Ovary (tissue), 9 donors: ENCODE measurements around the gene DUSP16. TPM values are rescaled to one million over a fixed set of nuclear protein-coding genes. Genes with fewer than 3 reads are reported as not detected.

Experiments used
- DNase-seq, 5 donors: peaks; one replicate each; pipeline ENCODE4 v3.0.0-alpha.2; 2019 to 2020
- H3K27ac ChIP-seq, 2 donors: fragments of 200-600 bp; one replicate each; pipeline versions ENCODE4 v1.5.1 to v1.8.0; 2019 to 2022
- H3K27me3 ChIP-seq: fragments of 200-600 bp; one replicate; pipeline ENCODE4 v1.8.0; 2022
- H3K36me3 ChIP-seq: fragments of 200-600 bp; sonication (generic); one replicate; pipeline ENCODE4 v1.5.1; 2019
- H3K4me1 ChIP-seq: one replicate; pipeline ENCODE4 v1.8.1; 2013; ENCODE audit warnings: mild to moderate bottlenecking, moderate library complexity; ENCODE audit not compliant: insufficient read depth
- H3K4me3 ChIP-seq: fragments of 200-600 bp; sonication (generic); one replicate; pipeline ENCODE4 v1.5.1; 2017
- H3K9me3 ChIP-seq, 2 donors: fragments of 200-600 bp in 1 of 2; sonication (generic) in 1 of 2; one replicate each; pipeline versions ENCODE4 v1.5.1 to v1.8.1; 2013 to 2019; ENCODE audit warnings: mild to moderate bottlenecking in 1 of 2, moderate library complexity in 1 of 2
- EP300 ChIP-seq: sonication (generic); formaldehyde crosslinking; IDR thresholded peaks from one replicate; pipeline ENCODE4 v1.6.1; 2017; ENCODE audit warnings: antibody characterized with exemption
- POLR2A ChIP-seq: fragments of 450-650 bp; IDR thresholded peaks from one replicate; pipeline ENCODE4 v1.6.1; 2017; ENCODE audit warnings: antibody characterized with exemption, mild to moderate bottlenecking, moderate library complexity
- WGBS, 3 donors: extraction: QIAGEN DNeasy Blood & Tissue Kit in 1 of 3; methylation state at CpG; one replicate each; pipeline versions ENCODE4 v1.1.5 to v1.1.7; 2013 to 2017; 5-methylcytosine and 5-hydroxymethylcytosine counted together
- intact Hi-C, 4 donors: fragments of 100-400 bp; cut with DNase I; formaldehyde crosslinking; loops; one replicate each; pipeline versions ENCODE4 v1.11.0 to v1.15.1; 2022 to 2023
- polyA plus RNA-seq, 2 donors: library from polyadenylated mRNA; stranded (reverse); fragments of 200-250 nt in 1 of 2; fragments of 350-450 nt in 1 of 2; fragmentation: Illumina TruSeq in 1 of 2; extraction: RNeasy Lipid Tissue Mini Kit (QIAGEN cat#74804) in 1 of 2; gene quantifications; one replicate each; pipeline ENCODE4 v1.2.3, GENCODE V29; 2013 to 2014
- total RNA-seq, 7 donors: library from RNA; depleted of rRNA in 2 of 7; stranded (reverse); fragments of >200 nt in 2 of 7; fragmentation: NEBNext Ultra II Directional in 3 of 7; extraction: Animal tissue kit (Norgen Biotek cat#: 25700) in 3 of 7; gene quantifications; one replicate each; pipeline versions ENCODE4 v1.1.0 to v1.2.4, GENCODE V29; 2016 to 2023
- TF ChIP-seq, protein P1 (sequence below), 3 donors: fragments of 450-650 bp in 2 of 3; fragments of 200-600 bp in 1 of 3; IDR thresholded peaks; one replicate each; pipeline versions ENCODE4 v1.5.1 to v1.8.0; 2016 to 2022; ENCODE audit warnings: antibody characterized with exemption in 3 of 3, mild to moderate bottlenecking in 1 of 3
- donor health status: DM: no; HTN: no; CAD: no; lungs with moderate emphysema.
- donor health status: DM: no; HTN: no; CAD: no.
- donor health status: Bipolar disorder and iron deficiency.
- donor health status: DM: yes; HTN: yes; CAD: no.
- donor health status: DM: no; HTN: no; CAD: no.
- donor health status: DM: yes; HTN: yes; CAD: no.

The DUSP16 gene
- total and polyA plus RNA-seq, 9 donors, result 12.5 to 54.0 (median 27.3) TPM

DNA sequence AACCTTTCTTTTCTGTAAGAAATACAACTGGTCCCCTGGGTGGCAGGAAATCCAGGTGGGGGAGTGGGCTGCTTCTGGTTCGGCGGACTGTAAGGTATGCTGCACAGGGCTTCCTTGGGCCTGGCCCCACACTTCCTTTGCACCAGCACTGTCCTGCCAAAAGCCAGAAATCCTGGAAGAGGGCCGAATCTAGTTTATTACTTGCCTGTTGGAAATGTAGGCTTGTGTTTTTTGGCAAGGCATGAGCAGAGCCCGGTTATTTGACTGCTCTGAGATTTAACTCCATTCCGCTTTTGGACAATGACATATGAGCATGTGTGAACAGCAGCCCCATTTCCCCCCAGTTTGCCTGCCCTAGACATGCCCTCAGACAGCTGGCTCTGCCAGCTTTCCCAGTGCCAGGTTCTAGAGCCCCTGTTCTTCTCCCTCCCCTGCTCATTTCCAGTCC is 119.2 kb downstream of the DUSP16 start:
- intact Hi-C loops, result no loop called here
- TF ChIP-seq POLR2A (no peak), EP300 (no peak)
- TF ChIP-seq, protein P1, sequence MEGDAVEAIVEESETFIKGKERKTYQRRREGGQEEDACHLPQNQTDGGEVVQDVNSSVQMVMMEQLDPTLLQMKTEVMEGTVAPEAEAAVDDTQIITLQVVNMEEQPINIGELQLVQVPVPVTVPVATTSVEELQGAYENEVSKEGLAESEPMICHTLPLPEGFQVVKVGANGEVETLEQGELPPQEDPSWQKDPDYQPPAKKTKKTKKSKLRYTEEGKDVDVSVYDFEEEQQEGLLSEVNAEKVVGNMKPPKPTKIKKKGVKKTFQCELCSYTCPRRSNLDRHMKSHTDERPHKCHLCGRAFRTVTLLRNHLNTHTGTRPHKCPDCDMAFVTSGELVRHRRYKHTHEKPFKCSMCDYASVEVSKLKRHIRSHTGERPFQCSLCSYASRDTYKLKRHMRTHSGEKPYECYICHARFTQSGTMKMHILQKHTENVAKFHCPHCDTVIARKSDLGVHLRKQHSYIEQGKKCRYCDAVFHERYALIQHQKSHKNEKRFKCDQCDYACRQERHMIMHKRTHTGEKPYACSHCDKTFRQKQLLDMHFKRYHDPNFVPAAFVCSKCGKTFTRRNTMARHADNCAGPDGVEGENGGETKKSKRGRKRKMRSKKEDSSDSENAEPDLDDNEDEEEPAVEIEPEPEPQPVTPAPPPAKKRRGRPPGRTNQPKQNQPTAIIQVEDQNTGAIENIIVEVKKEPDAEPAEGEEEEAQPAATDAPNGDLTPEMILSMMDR (IDR thresholded peaks at IDR 0.05), result no peak
- peak overlapping the region in 1 of 2 donors; percentile 5 for H3K27ac ChIP-seq
- no peaks in the 10 kb centered on the region for H3K36me3 ChIP-seq
- H3K4me1 ChIP-seq, result no peaks in the 10 kb centered on the region
- H3K27me3 ChIP-seq, result no peaks in the 10 kb centered on the region
- peak; percentile 24 to 47 (median 40) for DNase-seq
- no peaks in the 10 kb centered on the region for H3K9me3 ChIP-seq
- no peak overlapping the region for H3K4me3 ChIP-seq
- 27 to 47% (median 41%) methylated on average over 5 of the region's 5 CpGs for WGBS, 3 donors

DNA sequence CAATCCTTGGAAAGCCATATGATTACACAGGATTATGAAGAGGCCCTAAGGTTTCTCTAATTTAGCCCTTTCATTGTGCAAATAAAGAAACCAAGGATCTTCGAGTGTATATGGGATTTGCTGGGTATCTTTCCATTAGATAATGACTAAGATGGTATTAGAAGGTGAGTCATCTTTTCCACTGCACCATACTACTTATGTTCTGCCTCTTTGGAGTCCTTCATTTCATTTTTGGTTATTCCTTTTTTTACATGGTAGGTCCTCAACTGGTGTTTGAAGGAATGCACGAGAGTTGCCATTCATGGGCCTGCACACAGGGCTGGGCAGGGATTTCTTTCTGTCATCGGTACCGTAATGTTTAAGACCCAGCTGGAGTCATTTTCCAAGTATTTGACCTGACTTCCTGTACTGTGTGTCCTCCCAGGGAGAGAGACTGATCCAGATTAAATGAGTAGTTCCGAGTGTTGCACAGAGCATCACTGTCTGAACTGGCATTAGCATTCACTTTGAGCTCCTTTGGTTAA is 120.1 kb downstream of the DUSP16 start:
- Histone ChIP-seq H3K27ac (no peak overlapping the region), H3K27me3 (no peaks in the 10 kb centered on the region), H3K4me3 (no peak overlapping the region), H3K9me3 (no peaks in the 10 kb centered on the region), H3K36me3 (no peaks in the 10 kb centered on the region), H3K4me1 (no peaks in the 10 kb centered on the region)
- intact Hi-C loops, result no loop called here
- 53 to 78% (median 75%) methylated on average over 5 of the region's 5 CpGs for WGBS, 3 donors
- TF ChIP-seq, protein P1 (IDR thresholded peaks at IDR 0.05), result no peak
- no peak for TF ChIP-seq EP300
- TF ChIP-seq POLR2A, result no peak
- DNase-seq, result no peak

DNA sequence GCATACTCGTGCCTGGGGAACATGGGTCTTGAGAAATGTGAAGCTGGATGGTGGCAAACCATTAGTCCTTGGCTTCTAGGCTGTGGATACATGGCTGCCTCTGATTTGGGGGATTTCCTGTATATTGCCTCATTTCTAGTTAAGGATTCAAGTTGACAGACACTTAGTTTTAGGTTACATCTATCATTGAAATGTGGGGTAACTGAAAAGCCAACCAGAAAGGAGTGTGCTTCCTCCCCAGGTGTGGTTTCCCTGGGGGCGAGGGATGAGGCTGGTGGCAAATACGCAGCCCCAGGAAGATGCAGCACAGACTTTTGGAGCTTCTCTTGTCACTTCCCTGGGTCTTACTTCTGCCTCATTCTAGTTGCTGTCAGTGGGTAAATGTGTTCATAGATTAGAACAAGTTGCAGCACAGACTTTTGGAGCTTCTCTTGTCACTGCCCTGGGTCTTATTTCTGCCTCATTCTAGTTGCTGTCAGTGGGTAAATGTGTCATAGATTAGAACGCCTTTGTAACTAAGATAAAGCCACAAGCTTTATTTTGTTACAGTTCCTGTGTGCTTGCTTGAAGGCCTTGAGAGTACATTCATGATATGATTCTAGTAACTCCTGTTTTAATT is 120.7 kb downstream of the DUSP16 start:
- Histone ChIP-seq H3K36me3 (no peaks in the 10 kb centered on the region), H3K4me3 (no peak overlapping the region), H3K9me3 (no peaks in the 10 kb centered on the region), H3K27ac (no peak overlapping the region), H3K27me3 (no peaks in the 10 kb centered on the region), H3K4me1 (no peaks in the 10 kb centered on the region)
- no peak for TF ChIP-seq POLR2A
- no peak for TF ChIP-seq EP300
- TF ChIP-seq, protein P1 (IDR thresholded peaks at IDR 0.05), result no peak
- WGBS, 3 donors, result 85 to 88% (median 86%) methylated on average over 4 of the region's 4 CpGs
- intact Hi-C loops, result no loop called here
- DNase-seq, result no peak

DNA sequence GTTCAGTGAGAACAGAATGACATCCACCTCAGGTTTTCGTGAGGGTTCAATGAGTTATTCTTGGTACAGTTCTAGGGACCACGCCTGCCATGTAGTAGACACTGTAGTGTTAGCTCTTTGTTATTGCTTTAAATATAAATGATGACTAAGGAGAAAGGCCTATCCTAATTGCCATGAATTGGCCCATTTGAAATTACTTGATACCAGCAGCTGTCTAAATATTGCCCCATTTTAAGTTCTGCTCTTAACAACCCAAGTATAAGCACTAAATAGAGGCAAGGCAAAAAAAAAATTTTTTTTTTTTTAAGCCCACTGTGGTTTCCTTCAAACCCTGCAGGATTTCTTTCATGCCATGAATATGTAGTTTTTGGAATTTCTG is 121.2 kb downstream of the DUSP16 start:
- Histone ChIP-seq H3K4me1 (no peaks in the 10 kb centered on the region), H3K27me3 (no peaks in the 10 kb centered on the region), H3K27ac (no peak overlapping the region), H3K9me3 (no peaks in the 10 kb centered on the region), H3K36me3 (no peaks in the 10 kb centered on the region), H3K4me3 (no peak overlapping the region)
- 94 to 99% (median 98%) methylated on average over 2 of the region's 2 CpGs for WGBS, 3 donors
- no peak for DNase-seq
- intact Hi-C loops, result no loop called here
- TF ChIP-seq, protein P1 (IDR thresholded peaks at IDR 0.05), result no peak
- TF ChIP-seq EP300 (no peak), POLR2A (no peak)
